H9 (cell line): Measurements from ENCODE around the gene APBA2. TPM values are rescaled to one million over a fixed set of nuclear protein-coding genes. Genes with fewer than 3 reads are reported as not detected.

Experiments used
- DNase-seq: peaks from one replicate; pipeline ENCODE4 v3.0.0-alpha.2; 2017
- H2AFZ ChIP-seq: one replicate; pipeline ENCODE4 v1.6.1; 2013; ENCODE audit warnings: mild to moderate bottlenecking, low read length, control low read depth, moderate library complexity
- H2AK5ac ChIP-seq: 2 replicates; pipeline ENCODE4 v1.6.1; 2013; ENCODE audit warnings: low read length, control low read depth, mixed read lengths; ENCODE audit not compliant: insufficient read length
- H2BK120ac ChIP-seq: one replicate; pipeline ENCODE4 v1.6.1; 2013; ENCODE audit warnings: low read depth, mild to moderate bottlenecking, low read length, control low read depth, inconsistent platforms; ENCODE audit not compliant: poor library complexity, severe bottlenecking
- H2BK12ac ChIP-seq: 2 replicates; pipeline ENCODE4 v1.6.1; 2013; ENCODE audit warnings: low read length, control low read depth, mixed read lengths, low read depth; ENCODE audit not compliant: insufficient read length
- H2BK15ac ChIP-seq: 2 replicates; pipeline ENCODE4 v1.6.1; 2013; ENCODE audit warnings: low read depth, low read length, control low read depth
- H2BK20ac ChIP-seq: one replicate; pipeline ENCODE4 v1.6.1; 2013; ENCODE audit warnings: low read depth, mild to moderate bottlenecking, low read length, control low read depth, inconsistent platforms; ENCODE audit not compliant: poor library complexity, severe bottlenecking
- H2BK5ac ChIP-seq: 2 replicates; pipeline ENCODE4 v1.6.1; 2013; ENCODE audit warnings: low read length, control low read depth, mixed read lengths; ENCODE audit not compliant: insufficient read length
- H3K14ac ChIP-seq: 2 replicates; pipeline ENCODE4 v1.6.1; 2013; ENCODE audit warnings: low read length, control low read depth; ENCODE audit not compliant: insufficient read depth
- H3K18ac ChIP-seq: 2 replicates; pipeline ENCODE4 v1.6.1; 2013; ENCODE audit warnings: low read depth, mild to moderate bottlenecking, mixed read lengths, low read length, control low read depth; ENCODE audit not compliant: insufficient read length
- H3K23ac ChIP-seq: 2 replicates; pipeline ENCODE4 v1.6.1; 2013; ENCODE audit warnings: low read length, control low read depth, mixed read lengths, low read depth; ENCODE audit not compliant: insufficient read length
- H3K23me2 ChIP-seq: 2 replicates; pipeline ENCODE4 v1.6.1; 2013; ENCODE audit warnings: low read depth, mild to moderate bottlenecking, mixed read lengths, low read length, control low read depth; ENCODE audit not compliant: insufficient read length, poor library complexity, severe bottlenecking
- H3K27ac ChIP-seq: 2 replicates; pipeline ENCODE4 v1.5.1; 2013; ENCODE audit warnings: low read length, control low read depth, mixed read lengths, low read depth; ENCODE audit not compliant: insufficient read length
- H3K27me3 ChIP-seq: 2 replicates; pipeline ENCODE4 v1.6.1; 2013; ENCODE audit warnings: low read length, control low read depth, inconsistent platforms; ENCODE audit not compliant: insufficient read depth
- H3K4ac ChIP-seq: 2 replicates; pipeline ENCODE4 v1.6.1; 2013; ENCODE audit warnings: low read depth, mild to moderate bottlenecking, control low read depth, inconsistent platforms, low read length, moderate library complexity
- H3K4me1 ChIP-seq: 2 replicates; pipeline ENCODE4 v1.6.1; 2013; ENCODE audit warnings: low read length, control low read depth, inconsistent platforms; ENCODE audit not compliant: insufficient read depth
- H3K4me2 ChIP-seq: 2 replicates; pipeline ENCODE4 v1.6.1; 2013; ENCODE audit warnings: low read length, control low read depth, mixed read lengths; ENCODE audit not compliant: insufficient read length, insufficient read depth
- H3K56ac ChIP-seq: 2 replicates; pipeline ENCODE4 v1.6.1; 2013; ENCODE audit warnings: low read depth, mild to moderate bottlenecking, mixed read lengths, low read length, control low read depth; ENCODE audit not compliant: insufficient read length
- H3K79me1 ChIP-seq: 2 replicates; pipeline ENCODE4 v1.6.1; 2013; ENCODE audit warnings: low read depth, mild to moderate bottlenecking, moderate library complexity, low read length, control low read depth, inconsistent platforms; ENCODE audit not compliant: insufficient read depth, poor library complexity, severe bottlenecking
- H3K79me2 ChIP-seq: 2 replicates; pipeline ENCODE4 v1.6.1; 2013; ENCODE audit warnings: low read length, control low read depth, inconsistent platforms; ENCODE audit not compliant: insufficient read depth
- H3K9ac ChIP-seq: 2 replicates; pipeline ENCODE4 v1.6.1; 2013; ENCODE audit warnings: low read length, control low read depth, mixed read lengths; ENCODE audit not compliant: insufficient read length; ENCODE audit errors: extremely low read depth
- H3K9me3 ChIP-seq: one replicate; pipeline ENCODE4 v1.6.1; 2013; ENCODE audit warnings: low read depth, low read length, inconsistent platforms; ENCODE audit not compliant: control insufficient read depth
- H3T11ph ChIP-seq: one replicate; pipeline ENCODE4 v1.6.1; 2013; ENCODE audit warnings: mild to moderate bottlenecking, low read length, control low read depth, inconsistent platforms
- H4K20me1 ChIP-seq: one replicate; pipeline ENCODE4 v1.6.1; 2013; ENCODE audit not compliant: control insufficient read depth, insufficient read length, insufficient read depth
- H4K5ac ChIP-seq: 2 replicates; pipeline ENCODE4 v1.6.1; 2013; ENCODE audit warnings: low read depth, mild to moderate bottlenecking, mixed read lengths, low read length, control low read depth; ENCODE audit not compliant: insufficient read length
- H4K8ac ChIP-seq: replicated peaks from 2 replicates; pipeline ENCODE4 v1.6.1; 2013; ENCODE audit warnings: low read length, control low read depth, mixed read lengths, low read depth; ENCODE audit not compliant: insufficient read length
- H4K91ac ChIP-seq: 2 replicates; pipeline ENCODE4 v1.6.1; 2013; ENCODE audit warnings: low read depth, mild to moderate bottlenecking, moderate library complexity, mixed read lengths, low read length, control low read depth; ENCODE audit not compliant: insufficient read length
- H3K27ac Mint-ChIP-seq, 3 experiments: 2 replicates in 2 of 3; 3 replicates in 1 of 3; pipeline ENCODE4 v1.8.0; 2020 to 2021; ENCODE audit warnings: mixed read lengths in 3 of 3, mild to moderate bottlenecking in 1 of 3, moderate library complexity in 1 of 3
- H3K27me3 Mint-ChIP-seq: 2 replicates; pipeline ENCODE4 v1.8.0; 2021; ENCODE audit warnings: low read depth, mild to moderate bottlenecking, moderate library complexity, mixed read lengths
- H3K36me3 Mint-ChIP-seq, 3 experiments: 2 replicates in 2 of 3; 3 replicates in 1 of 3; pipeline ENCODE4 v1.8.0; 2020 to 2021; ENCODE audit warnings: low read depth in 3 of 3, mixed read lengths in 3 of 3; ENCODE audit not compliant: insufficient read depth in 1 of 3
- H3K4me1 Mint-ChIP-seq, 2 experiments: 2 replicates each; pipeline ENCODE4 v1.8.0; 2020; ENCODE audit warnings: mixed read lengths in 2 of 2
- H3K4me3 Mint-ChIP-seq, 2 experiments: 2 replicates in 1 of 2; 3 replicates in 1 of 2; pipeline ENCODE4 v1.8.0; 2020 to 2021; ENCODE audit warnings: mild to moderate bottlenecking in 2 of 2, mixed read lengths in 2 of 2, moderate library complexity in 1 of 2
- H3K9me3 Mint-ChIP-seq, 2 experiments: 2 replicates in 1 of 2; 3 replicates in 1 of 2; pipeline ENCODE4 v1.8.0; 2020; ENCODE audit warnings: mild to moderate bottlenecking in 2 of 2, mixed read lengths in 2 of 2, moderate library complexity in 1 of 2
- CTCF ChIP-seq: fragments of 200-600 bp; sonication (generic); conservative IDR thresholded peaks from 3 replicates; pipeline ENCODE4 v1.8.0; 2021; ENCODE audit warnings: antibody characterized with exemption, mild to moderate bottlenecking
- WGBS: extraction: QIAGEN DNeasy Blood & Tissue Kit; methylation state at CpG from one replicate; pipeline ENCODE4 v1.1.7; 2013; ENCODE audit warnings: missing lambda C conversion rate, low lambda C conversion rate, mixed read lengths; ENCODE audit not compliant: insufficient read length; ENCODE audit errors: extremely low coverage; 5-methylcytosine and 5-hydroxymethylcytosine counted together
- total RNA-seq: library from RNA; stranded (reverse); gene quantifications from 2 replicates; pipeline ENCODE4 v1.2.1, GENCODE V29; 2021

APBA2 gene
- total RNA-seq, 1 experiment from 2014 or later: 14.3 TPM

GRCh38 chr15:29046977-29047376 lies 161.2 kb downstream of the APBA2 start:
- no peak overlapping the region for H3K9ac ChIP-seq
- no peak overlapping the region for H2AFZ ChIP-seq
- Mint-ChIP-seq H3K4me3 (no peak overlapping the region), H3K27me3 (no peaks in the 10 kb centered on the region), H3K4me1 (peaks cover 3 to 23% of the 10 kb centered on the region in 2 experiments), H3K27ac (no peak overlapping the region), H3K9me3 (peaks cover 0 to 2% of the 10 kb centered on the region in 2 experiments; a peak in 1 of 5 replicates), H3K36me3 (no peaks in the 10 kb centered on the region; a peak in 2 of 7 replicates)
- no peak overlapping the region for H4K5ac ChIP-seq
- no peaks in the 10 kb centered on the region for H3K9me3 ChIP-seq
- TF ChIP-seq CTCF: no peak
- no peak overlapping the region for H4K91ac ChIP-seq
- DNase-seq: no peak
- H3K79me2 ChIP-seq: no peaks in the 10 kb centered on the region
- H3K4me2 ChIP-seq: no peak overlapping the region
- H3T11ph ChIP-seq: no peak overlapping the region
- no peak overlapping the region for H3K18ac ChIP-seq
- H3K27me3 ChIP-seq: no peaks in the 10 kb centered on the region
- H3K14ac ChIP-seq: no peak overlapping the region
- H3K56ac ChIP-seq: no peak overlapping the region
- no peak overlapping the region for H2AK5ac ChIP-seq
- H4K8ac ChIP-seq: no peak overlapping the region
- H3K4me1 ChIP-seq: no peaks in the 10 kb centered on the region
- no CpG with 5 or more reads among the region's 5 CpGs for WGBS
- no peaks in the 10 kb centered on the region for H4K20me1 ChIP-seq
- H3K23me2 ChIP-seq: no peaks in the 10 kb centered on the region
- H2BK120ac ChIP-seq: no peak overlapping the region
- no peak overlapping the region for H3K4ac ChIP-seq
- no peaks in the 10 kb centered on the region for H3K79me1 ChIP-seq
- no peak overlapping the region for H2BK5ac ChIP-seq
- H3K23ac ChIP-seq: no peak overlapping the region
- H2BK20ac ChIP-seq: no peak overlapping the region
- no peak overlapping the region for H2BK15ac ChIP-seq
- H3K27ac ChIP-seq: no peak overlapping the region
- no peak overlapping the region for H2BK12ac ChIP-seq
